SIG-M5 treated with dmso at 0.1 percent for 504 hours (cell line): Measurements from ENCODE around the gene ADGRV1.
"Not testable (repeated sequence)": the region's sequence is repeated elsewhere in the genome, so short reads cannot be mapped to it uniquely, and the experiment has no call there.

ENCODE experiments used
- DNase-seq: peaks from one replicate; lab custom pipeline; 2025; ENCODE audit not compliant: unreplicated experiment; lab: John Stamatoyannopoulos, UW

The ADGRV1 gene

GRCh38 chr5:90586469-90586868, 27.9 kb downstream of the ADGRV1 start:
- DNase-seq: no peak

GRCh38 chr5:90590170-90590569, 31.6 kb downstream of the ADGRV1 start:
- DNase-seq: no peak

DNA sequence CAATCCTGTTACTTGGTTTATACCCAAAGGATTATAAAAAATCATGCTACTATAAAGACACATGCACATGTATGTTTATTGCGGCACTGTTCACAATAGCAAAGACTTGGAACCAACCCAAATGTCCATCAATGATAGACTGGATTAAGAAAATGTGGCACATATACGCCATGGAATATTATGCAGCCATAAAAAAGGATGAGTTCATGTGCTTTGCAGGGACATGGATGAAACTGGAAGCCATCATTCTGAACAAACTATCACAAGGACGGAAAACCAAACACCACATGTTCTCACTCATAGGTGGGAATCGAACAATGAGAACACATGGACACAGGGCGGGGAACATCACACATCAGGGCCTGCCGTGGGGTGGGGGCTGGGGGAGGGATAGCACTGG, 34.5 kb downstream of the ADGRV1 start:
- DNase-seq: not testable (repeated sequence)

DNA sequence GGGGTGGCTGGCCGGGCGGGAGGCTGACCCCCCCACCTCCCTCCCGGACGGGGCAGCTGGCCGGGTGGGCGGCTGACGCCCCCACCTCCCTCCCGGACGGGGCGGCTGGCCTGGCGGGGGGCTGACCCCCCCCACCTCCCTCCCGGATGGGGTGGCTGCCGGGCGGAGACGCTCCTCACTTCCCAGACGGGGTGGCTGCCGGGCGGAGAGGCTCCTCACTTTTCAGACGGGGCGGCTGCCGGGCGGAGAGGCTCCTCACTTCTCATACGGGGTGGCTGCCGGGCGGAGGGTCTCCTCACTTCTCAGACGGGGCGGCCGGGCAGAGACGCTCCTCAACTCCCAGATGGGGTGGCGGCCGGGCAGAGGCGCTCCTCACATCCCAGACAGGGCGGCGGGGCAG, 37.2 kb downstream of the ADGRV1 start:
- not testable (repeated sequence) for DNase-seq

GRCh38 chr5:90598293-90598692, 39.7 kb downstream of the ADGRV1 start:
- DNase-seq: no peak

GRCh38 chr5:90600307-90600706, 41.7 kb downstream of the ADGRV1 start:
- not testable (repeated sequence) for DNase-seq

- peak; percentile 18 for DNase-seq
Observed at GRCh38 chr5:90601468-90601867, 42.9 kb downstream of the ADGRV1 start.

- no peak for DNase-seq
Observed at GRCh38 chr5:90602681-90603080, 44.1 kb downstream of the ADGRV1 start.

GRCh38 chr5:90606539-90606938, 47.9 kb downstream of the ADGRV1 start:
- DNase-seq: no peak

DNA sequence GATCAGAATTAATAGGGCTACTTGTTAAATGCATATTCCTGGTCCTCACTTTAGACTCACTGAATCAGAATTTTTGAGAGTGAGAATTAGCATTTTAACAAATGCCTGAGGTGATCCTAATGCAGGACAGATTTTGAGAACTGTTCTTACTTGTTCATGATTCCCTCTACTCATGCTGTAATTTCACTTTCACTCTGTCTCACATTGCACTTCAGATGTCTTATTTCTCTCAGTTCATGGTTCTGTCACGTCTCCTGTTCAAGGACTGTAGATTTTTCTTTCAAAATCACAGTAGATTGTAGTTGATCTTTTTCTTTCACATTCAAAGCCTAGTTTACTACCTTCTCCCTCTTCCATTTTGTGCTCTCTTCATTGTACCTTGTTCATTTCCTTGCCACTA, 54.3 kb downstream of the ADGRV1 start:
- no peak for DNase-seq

DNA sequence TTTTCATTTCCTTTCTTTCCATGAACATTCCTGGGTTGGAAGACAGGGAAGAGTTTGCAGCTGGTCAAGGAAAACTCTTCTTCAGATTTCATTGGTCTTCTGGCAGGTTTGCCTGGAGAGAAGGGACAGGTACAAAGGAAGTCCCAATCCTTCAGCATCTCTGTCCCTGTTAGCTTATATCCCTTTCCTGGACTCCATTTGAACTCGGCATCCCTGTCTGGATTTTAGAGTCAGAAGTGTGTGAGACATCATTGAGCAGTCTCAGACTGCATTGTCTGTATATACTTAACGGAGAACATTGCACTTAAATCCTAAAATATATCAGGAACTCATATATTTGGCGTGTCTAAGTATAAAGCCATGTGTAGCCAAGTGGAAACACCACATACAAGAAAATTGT, 54.9 kb downstream of the ADGRV1 start:
- DNase-seq: no peak

DNA sequence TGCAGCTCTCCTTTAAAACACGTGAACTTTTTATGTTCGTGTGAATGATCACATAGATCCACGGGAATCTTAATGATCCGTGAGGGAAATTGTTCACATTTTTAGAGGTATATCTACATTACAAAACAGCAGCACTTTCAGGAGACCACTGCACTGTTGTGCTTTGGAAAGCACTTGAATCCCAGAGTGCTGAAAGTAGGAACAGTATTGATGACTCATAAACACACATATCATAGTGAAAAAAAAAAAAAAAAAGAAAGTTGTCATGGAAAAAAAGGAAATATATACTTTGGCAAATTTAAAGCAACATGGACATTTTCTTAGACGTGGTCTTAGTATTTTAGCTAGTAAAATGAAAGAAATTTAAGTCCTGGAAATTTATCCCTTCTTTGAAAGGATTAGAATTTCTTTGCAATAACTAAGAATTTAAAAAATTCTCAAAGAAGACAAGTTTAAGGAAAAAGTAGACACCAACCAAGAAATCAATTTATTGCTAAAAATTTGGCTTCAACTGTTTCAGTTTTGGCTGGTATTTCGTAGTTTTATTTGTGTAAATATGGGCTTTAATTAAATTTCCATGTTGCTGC, 55.4 kb downstream of the ADGRV1 start:
- DNase-seq: no peak

DNA sequence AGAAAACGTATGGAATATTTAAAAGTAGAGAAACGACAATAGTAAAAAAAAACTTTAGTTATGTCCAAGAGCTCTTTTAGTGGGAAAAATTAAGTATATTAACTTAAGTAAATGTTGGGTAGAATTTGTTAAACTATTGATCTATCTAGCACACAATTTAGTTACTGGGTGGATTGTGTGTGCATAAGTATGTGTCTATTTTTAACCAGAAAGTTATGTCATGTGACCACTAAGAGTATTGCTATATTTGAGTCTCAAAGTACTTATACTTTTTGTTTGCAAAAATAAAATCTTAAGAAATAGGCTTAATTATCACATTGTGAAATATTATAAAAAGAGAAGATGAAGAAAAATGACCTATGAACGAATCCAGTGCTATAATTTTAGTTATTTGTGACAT, 56.8 kb downstream of the ADGRV1 start:
- no peak for DNase-seq

DNA sequence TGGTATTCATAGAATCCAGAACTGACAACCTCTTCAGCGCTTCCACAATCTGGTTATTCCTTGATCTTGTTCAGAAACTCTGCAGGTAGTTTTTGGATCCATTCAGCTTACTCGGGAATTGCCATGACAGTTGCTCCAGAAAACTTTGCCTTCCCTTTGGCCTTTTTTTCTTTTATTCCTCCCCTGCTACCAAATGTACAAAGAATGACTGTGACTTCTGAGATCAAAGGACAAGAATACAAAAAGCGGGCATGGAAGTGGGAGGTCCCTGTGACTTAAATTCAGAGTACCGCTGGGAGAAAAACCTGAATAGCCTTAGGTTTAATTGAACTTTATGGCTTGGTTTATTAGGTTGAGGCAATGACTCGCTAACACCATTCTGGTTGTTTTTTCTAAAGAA, 59.5 kb downstream of the ADGRV1 start:
- DNase-seq: no peak

DNA sequence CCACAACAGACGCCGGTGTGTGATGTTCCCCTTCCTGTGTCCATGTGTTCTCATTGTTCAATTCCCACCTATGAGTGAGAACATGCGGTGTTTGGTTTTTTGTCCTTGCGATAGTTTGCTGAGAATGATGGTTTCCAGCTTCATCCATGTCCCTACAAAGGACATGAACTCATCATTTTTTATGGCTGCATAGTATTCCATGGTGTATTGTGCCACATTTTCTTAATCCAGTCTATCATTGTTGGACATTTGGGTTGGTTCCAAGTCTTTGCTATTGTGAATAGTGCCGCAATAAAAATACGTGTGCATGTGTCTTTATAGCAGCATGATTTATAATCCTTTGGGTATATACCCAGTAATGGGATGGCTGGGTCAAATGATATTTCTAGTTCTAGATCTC, 61.2 kb downstream of the ADGRV1 start:
- DNase-seq: not testable (repeated sequence)

GRCh38 chr5:90621848-90622247, 63.3 kb downstream of the ADGRV1 start:
- DNase-seq: no peak

GRCh38 chr5:90626493-90626892, 67.9 kb downstream of the ADGRV1 start:
- DNase-seq: no peak

DNA sequence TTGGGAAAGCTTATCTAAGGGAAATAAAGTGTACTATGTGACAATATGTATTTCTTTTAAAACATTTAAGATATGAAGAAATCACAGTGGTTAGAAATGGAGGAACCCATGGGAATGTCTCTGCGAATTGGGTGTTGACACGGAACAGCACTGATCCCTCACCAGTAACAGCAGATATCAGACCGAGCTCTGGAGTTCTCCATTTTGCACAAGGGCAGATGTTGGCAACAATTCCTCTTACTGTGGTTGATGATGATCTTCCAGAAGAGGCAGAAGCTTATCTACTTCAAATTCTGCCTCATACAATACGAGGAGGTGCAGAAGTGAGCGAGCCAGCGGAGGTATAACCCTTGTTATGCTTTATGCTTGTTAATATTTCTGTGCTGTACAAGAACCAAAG, 69.9 kb downstream of the ADGRV1 start:
- no peak for DNase-seq

DNA sequence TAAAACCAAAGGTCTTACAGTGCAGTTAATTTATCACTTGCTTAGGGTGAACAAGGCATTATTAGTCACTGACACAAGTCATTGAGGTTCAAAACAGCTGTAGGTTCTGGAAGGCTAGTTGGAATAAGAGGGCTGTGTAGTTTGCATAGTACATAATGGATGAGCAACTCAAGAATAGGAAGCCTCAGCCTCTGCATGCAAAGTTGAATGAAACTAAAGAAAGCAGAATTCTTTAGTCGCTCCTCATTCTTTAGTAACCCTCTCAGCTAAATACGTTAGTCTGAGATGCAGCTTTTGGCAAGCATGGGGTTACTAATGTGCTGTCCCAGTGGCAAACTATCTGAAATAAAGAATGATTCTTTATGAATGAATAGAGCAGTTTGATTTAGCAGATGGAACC, 74.2 kb downstream of the ADGRV1 start:
- no peak for DNase-seq

GRCh38 chr5:90636948-90637347, 78.4 kb downstream of the ADGRV1 start:
- no peak for DNase-seq

- no peak for DNase-seq
Observed at GRCh38 chr5:90637731-90638130, 79.1 kb downstream of the ADGRV1 start.

GRCh38 chr5:90638878-90639277, 80.3 kb downstream of the ADGRV1 start:
- no peak for DNase-seq

DNA sequence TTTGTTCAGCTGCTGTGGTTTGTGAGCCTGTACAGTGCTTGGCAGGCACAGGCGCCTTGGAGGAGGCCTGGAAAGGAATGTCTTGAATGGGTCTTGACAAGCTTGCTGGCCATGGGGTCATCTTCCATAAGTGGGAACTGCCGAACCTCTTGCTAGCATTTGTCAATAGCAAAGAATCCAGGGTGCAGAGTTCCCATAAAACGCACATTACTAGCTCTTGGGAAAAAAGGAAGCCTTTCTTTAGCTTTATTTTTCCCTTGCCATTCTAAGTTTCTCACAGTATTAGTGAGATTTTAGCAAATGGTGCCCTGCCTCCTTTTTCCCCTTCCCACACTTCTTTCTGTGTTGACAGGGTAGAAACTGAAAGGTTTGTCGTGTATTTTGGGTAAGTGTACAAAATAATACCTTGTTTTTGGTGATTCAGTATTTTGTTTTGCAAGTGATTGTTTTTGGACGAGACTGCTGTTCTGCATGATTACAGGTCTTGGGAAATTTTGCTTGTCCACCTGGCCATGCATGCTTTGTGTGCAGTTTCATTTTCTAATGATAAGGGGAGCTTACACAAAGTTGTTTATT, 82.0 kb downstream of the ADGRV1 start:
- DNase-seq: no peak
